Measurements from ENCODE around the gene MIA3. TPM values are rescaled to one million over a fixed set of nuclear protein-coding genes. Genes with fewer than 3 reads are reported as not detected.
A peak's percentile ranks its signal among the peaks of the same experiment; 100 is the strongest.

The MIA3 gene
- total RNA-seq, 1 donor: 60.8 TPM

GRCh38 chr1:222680080-222680479, 62.2 kb downstream of the MIA3 start:
- H3K4me1 ChIP-seq (ENCODE audit: insufficient read depth, low read length): no peaks in the 10 kb centered on the region
- H3K27me3 ChIP-seq (ENCODE audit: insufficient read depth, low read length): no peaks in the 10 kb centered on the region
- no peaks in the 10 kb centered on the region for H3K9me3 ChIP-seq (ENCODE audit: low read depth, low read length)
- H3K4me3 ChIP-seq (ENCODE audit: low read length): no peak overlapping the region

- Histone ChIP-seq H3K9me3 (ENCODE audit: low read depth, low read length) (no peaks in the 10 kb centered on the region), H3K4me3 (ENCODE audit: low read length) (no peak overlapping the region), H3K4me1 (ENCODE audit: insufficient read depth, low read length) (no peaks in the 10 kb centered on the region), H3K27me3 (ENCODE audit: insufficient read depth, low read length) (no peaks in the 10 kb centered on the region)
These were observed 73.1 kb downstream of the MIA3 start for GRCh38 chr1:222691016-222691415.

GRCh38 chr1:222694927-222695326, 77.0 kb downstream of the MIA3 start:
- no peak overlapping the region for H3K4me3 ChIP-seq (ENCODE audit: low read length)
- no peaks in the 10 kb centered on the region for H3K9me3 ChIP-seq (ENCODE audit: low read depth, low read length)
- no peaks in the 10 kb centered on the region for H3K4me1 ChIP-seq (ENCODE audit: insufficient read depth, low read length)
- H3K27me3 ChIP-seq (ENCODE audit: insufficient read depth, low read length): no peaks in the 10 kb centered on the region

- Histone ChIP-seq H3K4me1 (ENCODE audit: insufficient read depth, low read length) (no peaks in the 10 kb centered on the region), H3K27me3 (ENCODE audit: insufficient read depth, low read length) (no peaks in the 10 kb centered on the region), H3K9me3 (ENCODE audit: low read depth, low read length) (no peaks in the 10 kb centered on the region), H3K4me3 (ENCODE audit: low read length) (no peak overlapping the region)
These were observed 78.8 kb downstream of the MIA3 start for GRCh38 chr1:222696741-222697140.

GRCh38 chr1:222697203-222697602, 79.3 kb downstream of the MIA3 start:
- Histone ChIP-seq H3K9me3 (ENCODE audit: low read depth, low read length) (no peaks in the 10 kb centered on the region), H3K27me3 (ENCODE audit: insufficient read depth, low read length) (no peaks in the 10 kb centered on the region), H3K4me1 (ENCODE audit: insufficient read depth, low read length) (no peaks in the 10 kb centered on the region), H3K4me3 (ENCODE audit: low read length) (no peak overlapping the region)

GRCh38 chr1:222697826-222698225, 79.9 kb downstream of the MIA3 start:
- H3K27me3 ChIP-seq (ENCODE audit: insufficient read depth, low read length): no peaks in the 10 kb centered on the region
- no peak overlapping the region for H3K4me3 ChIP-seq (ENCODE audit: low read length)
- no peaks in the 10 kb centered on the region for H3K4me1 ChIP-seq (ENCODE audit: insufficient read depth, low read length)
- H3K9me3 ChIP-seq (ENCODE audit: low read depth, low read length): no peaks in the 10 kb centered on the region

- Histone ChIP-seq H3K9me3 (ENCODE audit: low read depth, low read length) (no peaks in the 10 kb centered on the region), H3K27me3 (ENCODE audit: insufficient read depth, low read length) (no peaks in the 10 kb centered on the region), H3K4me3 (ENCODE audit: low read length) (no peak overlapping the region), H3K4me1 (ENCODE audit: insufficient read depth, low read length) (no peaks in the 10 kb centered on the region)
These were observed 84.3 kb downstream of the MIA3 start for GRCh38 chr1:222702210-222702609.

- H3K4me1 ChIP-seq (ENCODE audit: insufficient read depth, low read length): peaks cover 4% of the 10 kb centered on the region
- no peaks in the 10 kb centered on the region for H3K9me3 ChIP-seq (ENCODE audit: low read depth, low read length)
- no peaks in the 10 kb centered on the region for H3K27me3 ChIP-seq (ENCODE audit: insufficient read depth, low read length)
- no peak overlapping the region for H3K4me3 ChIP-seq (ENCODE audit: low read length)
These were observed 86.4 kb downstream of the MIA3 start for GRCh38 chr1:222704260-222704659.

GRCh38 chr1:222706815-222707214, 88.9 kb downstream of the MIA3 start:
- H3K4me1 ChIP-seq (ENCODE audit: insufficient read depth, low read length): peaks cover 22% of the 10 kb centered on the region
- no peaks in the 10 kb centered on the region for H3K9me3 ChIP-seq (ENCODE audit: low read depth, low read length)
- no peak overlapping the region for H3K4me3 ChIP-seq (ENCODE audit: low read length)
- no peaks in the 10 kb centered on the region for H3K27me3 ChIP-seq (ENCODE audit: insufficient read depth, low read length)

- no peaks in the 10 kb centered on the region for H3K27me3 ChIP-seq (ENCODE audit: insufficient read depth, low read length)
- no peak overlapping the region for H3K4me3 ChIP-seq (ENCODE audit: low read length)
- no peaks in the 10 kb centered on the region for H3K9me3 ChIP-seq (ENCODE audit: low read depth, low read length)
- peaks cover 32% of the 10 kb centered on the region for H3K4me1 ChIP-seq (ENCODE audit: insufficient read depth, low read length)
These were observed 91.8 kb downstream of the MIA3 start for GRCh38 chr1:222709700-222710153.

- Histone ChIP-seq H3K4me3 (ENCODE audit: low read length) (peak overlapping the region; percentile 91), H3K27me3 (ENCODE audit: insufficient read depth, low read length) (no peaks in the 10 kb centered on the region), H3K4me1 (ENCODE audit: insufficient read depth, low read length) (peaks cover 37% of the 10 kb centered on the region), H3K9me3 (ENCODE audit: low read depth, low read length) (no peaks in the 10 kb centered on the region)
These were observed 93.7 kb downstream of the MIA3 start for GRCh38 chr1:222711319-222712252.

GRCh38 chr1:222712253-222713090, 94.6 kb downstream of the MIA3 start, which contains the start of the genes AIDA and BROX:
Gene AIDA (minus strand): TSS chr1:222712491. CDS start chr1:222712317, 174 bp downstream.
Gene BROX (plus strand): TSS chr1:222712564. CDS start chr1:222715700, 3,136 bp downstream.
- Histone ChIP-seq H3K4me3 (ENCODE audit: low read length) (peak within 1 kb of the TSS; percentile 91), H3K27me3 (ENCODE audit: insufficient read depth, low read length) (no peaks in the 10 kb centered on the region), H3K4me1 (ENCODE audit: insufficient read depth, low read length) (peaks cover 37% of the 10 kb centered on the region), H3K9me3 (ENCODE audit: low read depth, low read length) (no peaks in the 10 kb centered on the region)

- Histone ChIP-seq H3K27me3 (ENCODE audit: insufficient read depth, low read length) (no peaks in the 10 kb centered on the region), H3K4me3 (ENCODE audit: low read length) (peak overlapping the region; percentile 91), H3K9me3 (ENCODE audit: low read depth, low read length) (no peaks in the 10 kb centered on the region)
These were observed 95.4 kb downstream of the MIA3 start for GRCh38 chr1:222713091-222713961.

GRCh38 chr1:222716393-222716792, 98.5 kb downstream of the MIA3 start:
- H3K4me3 ChIP-seq (ENCODE audit: low read length): no peak overlapping the region
- no peaks in the 10 kb centered on the region for H3K27me3 ChIP-seq (ENCODE audit: insufficient read depth, low read length)
- H3K4me1 ChIP-seq (ENCODE audit: insufficient read depth, low read length): peaks cover 14% of the 10 kb centered on the region
- H3K9me3 ChIP-seq (ENCODE audit: low read depth, low read length): no peaks in the 10 kb centered on the region

More at GRCh38 chr1:222713091-222713961, 95.4 kb downstream of the MIA3 start:
- peaks cover 37% of the 10 kb centered on the region for H3K4me1 ChIP-seq (ENCODE audit: insufficient read depth, low read length)

All from mononuclear cell (primary cell).